ENCODE results near the gene IMMP1L.

IMMP1L gene

DNA sequence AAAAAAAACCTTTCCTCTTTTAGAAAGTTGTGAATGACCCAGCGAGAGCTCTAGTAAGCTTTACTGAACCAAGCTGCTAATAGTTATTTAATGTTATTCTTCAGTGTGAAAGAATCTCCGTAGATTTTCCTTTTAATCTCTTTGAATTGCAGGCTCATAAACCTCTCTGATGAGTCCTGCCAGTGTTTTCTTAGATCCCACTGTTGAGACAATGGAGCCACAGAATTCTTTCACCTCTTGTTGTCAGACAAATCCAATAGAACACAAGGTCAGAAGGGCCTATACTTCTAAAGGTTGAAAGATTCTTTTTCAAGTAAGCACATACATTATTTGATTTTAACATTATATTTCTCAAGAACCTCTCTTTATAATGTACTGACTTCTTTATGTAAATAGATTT is 87.6 kb downstream of the IMMP1L start:
- no peak overlapping the region for H3K4me3 Mint-ChIP-seq

DNA sequence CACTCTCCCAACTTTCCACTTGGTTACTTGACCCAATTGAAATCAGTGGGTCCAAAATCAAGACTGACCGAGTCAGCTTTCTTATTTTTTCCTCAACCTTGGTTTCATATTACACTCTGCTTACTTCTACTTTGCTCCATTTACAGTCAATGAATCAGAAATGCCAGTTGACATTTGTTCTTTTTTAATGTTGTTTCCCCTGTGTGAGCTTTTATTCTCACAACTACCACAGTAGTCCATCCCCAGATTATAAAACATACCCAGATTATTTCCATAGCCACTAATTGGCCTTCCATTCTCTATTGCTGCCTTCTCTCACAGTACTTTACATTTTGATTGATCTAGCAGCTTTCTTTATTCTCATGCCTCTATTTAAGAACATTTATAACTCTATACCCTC is 89.8 kb downstream of the IMMP1L start:
- TF ChIP-seq, protein P1, sequence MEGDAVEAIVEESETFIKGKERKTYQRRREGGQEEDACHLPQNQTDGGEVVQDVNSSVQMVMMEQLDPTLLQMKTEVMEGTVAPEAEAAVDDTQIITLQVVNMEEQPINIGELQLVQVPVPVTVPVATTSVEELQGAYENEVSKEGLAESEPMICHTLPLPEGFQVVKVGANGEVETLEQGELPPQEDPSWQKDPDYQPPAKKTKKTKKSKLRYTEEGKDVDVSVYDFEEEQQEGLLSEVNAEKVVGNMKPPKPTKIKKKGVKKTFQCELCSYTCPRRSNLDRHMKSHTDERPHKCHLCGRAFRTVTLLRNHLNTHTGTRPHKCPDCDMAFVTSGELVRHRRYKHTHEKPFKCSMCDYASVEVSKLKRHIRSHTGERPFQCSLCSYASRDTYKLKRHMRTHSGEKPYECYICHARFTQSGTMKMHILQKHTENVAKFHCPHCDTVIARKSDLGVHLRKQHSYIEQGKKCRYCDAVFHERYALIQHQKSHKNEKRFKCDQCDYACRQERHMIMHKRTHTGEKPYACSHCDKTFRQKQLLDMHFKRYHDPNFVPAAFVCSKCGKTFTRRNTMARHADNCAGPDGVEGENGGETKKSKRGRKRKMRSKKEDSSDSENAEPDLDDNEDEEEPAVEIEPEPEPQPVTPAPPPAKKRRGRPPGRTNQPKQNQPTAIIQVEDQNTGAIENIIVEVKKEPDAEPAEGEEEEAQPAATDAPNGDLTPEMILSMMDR (IDR thresholded peaks at IDR 0.05) = no peak
- peaks cover 32% of the 10 kb centered on the region for H3K4me1 Mint-ChIP-seq
- H3K27me3 Mint-ChIP-seq (ENCODE audit: low read depth, poor library complexity) = no peaks in the 10 kb centered on the region
- H3K27ac Mint-ChIP-seq = peak overlapping the region; percentile 8
- no peaks in the 10 kb centered on the region for H3K9me3 Mint-ChIP-seq
- no peak for DNase-seq
- H3K4me3 Mint-ChIP-seq = no peak overlapping the region
- peaks cover 10% of the 10 kb centered on the region for H3K36me3 Mint-ChIP-seq (ENCODE audit: low read depth)

More for the DNA sequence above, 87.6 kb downstream of the IMMP1L start:
- Mint-ChIP-seq H3K4me1 (peaks cover 32% of the 10 kb centered on the region), H3K36me3 (ENCODE audit: low read depth) (peaks cover 5% of the 10 kb centered on the region), H3K27ac (no peak overlapping the region), H3K27me3 (ENCODE audit: low read depth, poor library complexity) (no peaks in the 10 kb centered on the region), H3K9me3 (no peaks in the 10 kb centered on the region)
- TF ChIP-seq, protein P1 (IDR thresholded peaks at IDR 0.05) = no peak
- no peak for DNase-seq

DNA sequence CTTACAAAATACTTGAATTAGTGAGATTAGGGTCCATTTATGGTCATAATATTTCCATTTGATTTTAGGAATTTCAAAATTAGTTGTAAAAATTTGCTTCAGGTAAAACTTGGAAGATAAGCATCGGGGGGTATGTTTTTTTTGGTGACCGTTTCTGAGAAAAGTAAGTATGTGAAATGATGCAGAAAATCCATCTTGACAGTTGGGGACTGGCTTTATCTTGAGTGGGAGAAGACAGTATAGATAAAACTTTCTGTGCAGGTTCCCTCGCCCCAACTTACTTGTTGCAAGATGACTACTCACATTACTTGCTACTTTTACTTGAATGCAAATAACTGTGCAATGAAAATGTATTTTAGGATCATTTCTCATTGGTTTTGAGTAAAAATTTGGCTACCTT is 90.3 kb downstream of the IMMP1L start:
- Mint-ChIP-seq H3K4me1 (peaks cover 32% of the 10 kb centered on the region), H3K27me3 (ENCODE audit: low read depth, poor library complexity) (peaks cover 3% of the 10 kb centered on the region), H3K27ac (no peak overlapping the region), H3K4me3 (no peak overlapping the region), H3K9me3 (no peaks in the 10 kb centered on the region), H3K36me3 (ENCODE audit: low read depth) (peaks cover 10% of the 10 kb centered on the region)
- TF ChIP-seq, protein P1 (IDR thresholded peaks at IDR 0.05) = no peak
- DNase-seq = no peak

DNA sequence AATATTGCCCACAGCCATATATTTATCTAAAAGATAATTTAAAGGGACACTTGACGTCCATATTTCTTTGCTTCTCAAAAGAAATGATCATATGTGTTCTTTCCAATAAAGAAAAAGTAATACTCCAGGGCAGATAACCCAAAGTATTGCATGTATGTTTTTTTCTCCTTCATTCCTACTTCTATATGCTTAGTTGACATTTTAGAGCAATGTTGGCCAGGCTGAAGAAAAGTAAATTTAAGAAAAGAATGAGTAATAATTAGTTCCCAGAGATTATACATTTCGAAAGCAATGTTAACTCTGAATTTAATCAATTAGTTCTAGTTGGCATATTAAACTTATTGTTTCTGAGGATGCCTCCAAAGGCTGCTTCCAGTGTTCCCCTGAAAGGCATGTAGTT is 91.6 kb downstream of the IMMP1L start:
- DNase-seq = no peak
- Mint-ChIP-seq H3K27ac (no peak overlapping the region), H3K4me3 (no peak overlapping the region), H3K36me3 (ENCODE audit: low read depth) (peaks cover 10% of the 10 kb centered on the region), H3K27me3 (ENCODE audit: low read depth, poor library complexity) (peaks cover 3% of the 10 kb centered on the region), H3K9me3 (no peaks in the 10 kb centered on the region), H3K4me1 (peaks cover 32% of the 10 kb centered on the region)
- TF ChIP-seq, protein P1 (IDR thresholded peaks at IDR 0.05) = no peak

DNA sequence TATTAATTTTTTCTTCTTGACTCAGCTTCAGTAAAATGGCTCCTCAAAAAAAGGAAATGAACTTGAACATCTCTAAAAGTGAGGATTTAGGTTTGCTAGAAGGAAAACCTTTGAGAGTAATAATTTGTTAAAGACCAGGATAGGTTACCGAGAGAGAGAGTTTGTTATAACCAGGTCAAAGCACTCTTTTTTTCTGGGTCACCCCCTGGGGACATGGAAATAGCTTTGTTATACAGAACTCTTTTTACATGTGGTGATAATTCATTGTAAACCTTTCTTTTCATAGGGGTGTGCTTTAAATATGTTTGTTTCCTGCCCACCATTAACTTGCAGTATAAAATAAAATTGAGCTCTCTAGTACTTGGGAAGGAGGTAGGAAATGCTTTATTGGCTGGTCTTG is 92.1 kb downstream of the IMMP1L start:
- TF ChIP-seq, protein P1 (IDR thresholded peaks at IDR 0.05) = no peak

DNA sequence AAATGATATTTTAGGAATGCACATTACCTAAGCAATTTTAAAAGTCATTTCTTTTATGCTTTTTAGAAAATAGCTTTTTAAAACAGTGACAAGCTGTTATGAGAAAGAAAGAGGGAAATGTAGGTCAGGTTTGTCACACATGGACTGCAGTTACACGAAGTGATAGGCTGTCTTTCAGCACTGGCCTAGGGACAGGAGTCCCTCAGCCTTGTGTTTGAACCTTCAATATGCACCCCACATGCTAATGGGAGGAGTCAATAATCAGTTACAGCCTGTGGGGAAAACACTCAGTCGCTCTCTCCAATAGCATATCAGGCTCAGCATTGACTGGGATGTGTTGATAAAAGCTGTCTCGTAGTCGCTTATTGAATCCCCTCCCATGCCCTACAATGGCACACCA is 94.0 kb downstream of the IMMP1L start:
- no peak for DNase-seq
- Mint-ChIP-seq H3K27ac (no peak overlapping the region), H3K4me1 (peaks cover 14% of the 10 kb centered on the region), H3K36me3 (ENCODE audit: low read depth) (peaks cover 24% of the 10 kb centered on the region), H3K27me3 (ENCODE audit: low read depth, poor library complexity) (peaks cover 3% of the 10 kb centered on the region), H3K4me3 (no peak overlapping the region), H3K9me3 (peaks cover 11% of the 10 kb centered on the region)
- TF ChIP-seq, protein P1 (IDR thresholded peaks at IDR 0.05) = no peak

More for the DNA sequence above, 92.1 kb downstream of the IMMP1L start:
- Mint-ChIP-seq H3K9me3 (no peaks in the 10 kb centered on the region), H3K27me3 (ENCODE audit: low read depth, poor library complexity) (peaks cover 3% of the 10 kb centered on the region), H3K36me3 (ENCODE audit: low read depth) (peaks cover 10% of the 10 kb centered on the region), H3K4me3 (no peak overlapping the region), H3K27ac (no peak overlapping the region), H3K4me1 (peaks cover 30% of the 10 kb centered on the region)
- DNase-seq = no peak

Measured in nephron progenitor cell (in vitro differentiated cells).